Mucosa of stomach (tissue), 1 donor: Measurements from ENCODE around the gene VEPH1.

Experiments used
- H3K27me3 ChIP-seq: one replicate; pipeline ENCODE4 v1.7.0; 2013; ENCODE audit warnings: mild to moderate bottlenecking, low read length; ENCODE audit not compliant: control insufficient read depth, insufficient read depth
- H3K36me3 ChIP-seq: one replicate; pipeline ENCODE4 v1.7.0; 2013; ENCODE audit warnings: low read length; ENCODE audit not compliant: control insufficient read depth, insufficient read depth
- H3K4me1 ChIP-seq: one replicate; pipeline ENCODE4 v1.7.0; 2013; ENCODE audit warnings: mild to moderate bottlenecking, low read length; ENCODE audit not compliant: control insufficient read depth, insufficient read depth
- H3K4me3 ChIP-seq: one replicate; pipeline ENCODE4 v1.7.0; 2013; ENCODE audit warnings: low read length
- H3K9ac ChIP-seq: one replicate; pipeline ENCODE4 v1.7.0; 2013; ENCODE audit warnings: mild to moderate bottlenecking, low read length, moderate library complexity
- H3K9me3 ChIP-seq: one replicate; pipeline ENCODE4 v1.7.0; 2013; ENCODE audit warnings: mild to moderate bottlenecking, low read length, moderate library complexity; ENCODE audit not compliant: control insufficient read depth
- donor health status: Pancreatic carcinoma.

VEPH1 gene

DNA sequence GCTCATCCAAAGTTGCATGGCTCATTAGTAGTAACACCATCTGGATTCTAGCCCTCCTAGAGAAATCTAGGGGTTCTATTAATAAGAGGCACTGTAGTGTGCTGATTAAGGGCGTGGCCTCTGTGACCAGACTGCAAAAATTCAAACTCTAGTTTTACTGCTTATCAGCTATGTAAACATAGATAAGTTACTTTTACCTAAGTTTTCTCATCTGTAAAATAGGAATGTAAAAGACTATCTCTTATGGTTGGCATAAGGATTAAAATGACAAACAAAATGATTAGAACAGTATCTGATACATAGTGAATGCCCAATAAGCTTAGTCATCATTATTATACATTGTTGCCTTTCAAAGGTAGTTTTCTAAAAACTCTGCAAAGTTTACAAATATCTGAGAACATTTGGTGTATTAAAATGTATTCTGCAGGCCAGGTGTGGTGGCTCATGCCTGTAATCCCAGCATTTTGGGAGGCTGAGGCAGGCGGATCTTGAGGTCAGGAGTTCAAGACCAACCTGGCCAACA, 62.1 kb downstream of the VEPH1 start:
- Histone ChIP-seq H3K4me3 (no peak overlapping the region), H3K9ac (no peak overlapping the region), H3K9me3 (no peaks in the 10 kb centered on the region), H3K4me1 (peaks cover 12% of the 10 kb centered on the region), H3K27me3 (peaks cover 19% of the 10 kb centered on the region), H3K36me3 (no peaks in the 10 kb centered on the region)

DNA sequence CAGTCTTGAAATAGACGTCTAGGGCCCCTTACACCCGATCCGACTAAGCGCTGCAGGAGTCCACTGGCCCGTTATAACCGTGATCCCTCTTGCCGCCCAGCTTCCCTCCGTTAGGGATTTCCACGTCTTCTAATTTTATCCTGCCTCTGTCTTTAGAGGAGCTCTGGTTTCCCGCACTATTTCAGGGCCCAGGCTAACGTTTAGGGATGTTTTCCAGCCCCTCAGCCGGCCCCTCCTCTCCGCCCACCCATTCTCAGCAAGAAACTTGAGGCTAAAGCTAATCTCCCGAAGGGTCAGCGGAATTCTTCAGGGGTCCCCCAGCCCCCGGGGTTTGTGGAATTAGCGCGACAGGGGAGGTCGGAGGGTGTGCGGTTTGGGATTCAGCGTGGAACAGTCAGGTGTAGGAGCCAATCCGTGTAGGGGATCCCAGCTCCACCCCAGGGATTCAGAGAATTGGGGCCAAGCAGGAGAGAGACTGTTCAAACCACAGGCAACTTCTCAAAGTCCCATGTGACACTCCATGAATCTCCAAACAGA, 65.0 kb downstream of the VEPH1 start:
- H3K9ac ChIP-seq: peak overlapping the region; percentile 12
- H3K4me3 ChIP-seq: no peak overlapping the region
- peaks cover 12% of the 10 kb centered on the region for H3K4me1 ChIP-seq
- H3K9me3 ChIP-seq: no peaks in the 10 kb centered on the region
- peaks cover 19% of the 10 kb centered on the region for H3K27me3 ChIP-seq
- no peaks in the 10 kb centered on the region for H3K36me3 ChIP-seq

DNA sequence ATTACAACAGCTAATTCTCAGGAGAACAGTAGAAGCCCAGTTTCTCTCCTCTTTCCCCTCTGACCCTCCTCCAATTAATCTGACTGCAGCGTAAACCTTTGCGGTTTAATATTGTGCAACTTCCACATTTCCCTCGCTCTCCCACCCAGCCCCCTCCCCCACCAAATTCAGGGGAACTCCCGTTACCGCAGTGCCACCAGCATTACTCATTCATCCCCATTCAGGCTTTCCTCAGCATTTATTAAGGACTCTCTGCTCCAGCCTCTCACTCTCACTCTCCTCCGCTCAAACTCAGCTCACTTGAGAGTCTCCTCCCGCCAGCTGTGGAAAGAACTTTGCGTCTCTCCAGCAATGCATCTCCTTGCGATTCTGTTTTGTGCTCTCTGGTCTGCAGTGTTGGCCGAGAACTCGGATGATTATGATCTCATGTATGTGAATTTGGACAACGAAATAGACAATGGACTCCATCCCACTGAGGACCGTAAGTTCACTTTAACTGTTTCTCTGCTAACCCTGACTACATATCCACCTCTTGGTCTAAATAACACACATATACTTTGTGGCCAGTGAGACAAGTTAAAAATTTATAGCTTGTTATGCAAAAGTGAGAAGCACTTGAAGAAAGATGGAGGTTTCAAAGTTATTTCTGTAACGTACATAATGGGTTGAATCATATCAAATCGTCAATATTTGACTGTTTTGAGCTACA, 66.5 kb downstream of the VEPH1 start, which contains the start of gene PTX3:
PTX3 (plus strand) TSS at position 268 of the 709 bp plus-strand sequence; CDS start at position 352, 84 bp downstream.
- no peaks in the 10 kb centered on the region for H3K36me3 ChIP-seq
- no peak within 1 kb of the TSS for H3K4me3 ChIP-seq
- no peak within 1 kb of the TSS for H3K9ac ChIP-seq
- no peaks in the 10 kb centered on the region for H3K9me3 ChIP-seq
- peaks cover 19% of the 10 kb centered on the region for H3K27me3 ChIP-seq
- peaks cover 12% of the 10 kb centered on the region for H3K4me1 ChIP-seq

DNA sequence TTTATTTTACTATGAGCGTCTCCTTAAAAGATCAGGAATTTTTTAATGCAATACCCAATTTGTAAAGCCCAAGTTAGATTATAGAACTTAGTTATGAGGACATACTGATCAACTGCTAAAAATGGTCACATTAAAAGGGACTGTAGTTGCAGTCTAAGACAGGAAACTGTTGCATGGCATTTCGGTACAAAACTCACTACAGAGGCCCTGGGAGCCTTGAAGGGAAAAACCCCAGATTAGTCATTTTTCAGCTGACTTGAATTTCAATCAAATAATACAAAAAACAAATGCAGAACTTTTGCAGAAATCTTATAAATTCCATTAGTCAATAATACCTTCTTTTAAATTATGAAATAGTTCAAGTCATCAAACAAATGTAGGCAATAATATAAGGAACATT, 73.5 kb downstream of the VEPH1 start:
- no peaks in the 10 kb centered on the region for H3K9me3 ChIP-seq
- no peak overlapping the region for H3K4me3 ChIP-seq
- H3K36me3 ChIP-seq: no peaks in the 10 kb centered on the region
- H3K27me3 ChIP-seq: no peaks in the 10 kb centered on the region
- no peaks in the 10 kb centered on the region for H3K4me1 ChIP-seq
- H3K9ac ChIP-seq: no peak overlapping the region

DNA sequence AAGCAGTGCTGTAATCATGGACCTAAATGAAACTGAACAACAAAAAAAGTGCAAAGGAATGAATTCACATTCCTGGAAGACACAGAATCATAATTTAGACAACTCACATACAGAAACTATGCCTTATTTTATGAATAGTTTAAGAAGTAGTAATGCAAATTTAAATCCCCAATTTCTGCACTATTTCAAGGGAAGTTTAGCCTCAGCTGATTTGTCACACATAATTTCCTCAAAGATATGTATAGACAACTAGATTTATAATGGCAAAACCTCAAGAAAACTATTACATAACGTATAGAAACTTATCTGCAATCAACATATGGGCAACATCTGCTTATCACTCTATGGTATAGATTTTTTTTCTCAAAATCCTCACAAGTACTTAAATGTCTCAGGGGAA, 74.4 kb downstream of the VEPH1 start:
- H3K4me1 ChIP-seq: no peaks in the 10 kb centered on the region

DNA sequence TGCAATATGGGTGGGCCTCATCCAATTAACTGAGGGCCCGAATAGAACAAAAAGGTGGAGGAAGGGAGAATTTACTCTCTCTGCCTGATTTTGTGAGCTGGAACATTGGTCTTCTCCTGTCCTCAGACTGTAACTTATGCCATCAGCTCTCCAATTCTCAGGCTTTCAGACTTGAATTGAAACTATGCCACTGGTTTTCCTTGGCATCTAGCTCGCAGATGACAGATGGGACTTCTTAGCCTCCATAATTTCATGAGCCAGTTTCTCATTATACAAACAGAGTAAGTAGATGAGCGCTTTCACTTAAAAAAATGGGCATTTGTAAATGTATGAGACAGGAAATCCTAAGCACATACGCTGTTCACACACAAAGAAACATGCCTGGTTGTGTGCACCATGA, 75.3 kb downstream of the VEPH1 start:
- H3K9me3 ChIP-seq: no peaks in the 10 kb centered on the region

More for the DNA sequence above, 74.4 kb downstream of the VEPH1 start:
- Histone ChIP-seq H3K9ac (no peak overlapping the region), H3K36me3 (no peaks in the 10 kb centered on the region), H3K27me3 (no peaks in the 10 kb centered on the region), H3K4me3 (no peak overlapping the region), H3K9me3 (no peaks in the 10 kb centered on the region)

DNA sequence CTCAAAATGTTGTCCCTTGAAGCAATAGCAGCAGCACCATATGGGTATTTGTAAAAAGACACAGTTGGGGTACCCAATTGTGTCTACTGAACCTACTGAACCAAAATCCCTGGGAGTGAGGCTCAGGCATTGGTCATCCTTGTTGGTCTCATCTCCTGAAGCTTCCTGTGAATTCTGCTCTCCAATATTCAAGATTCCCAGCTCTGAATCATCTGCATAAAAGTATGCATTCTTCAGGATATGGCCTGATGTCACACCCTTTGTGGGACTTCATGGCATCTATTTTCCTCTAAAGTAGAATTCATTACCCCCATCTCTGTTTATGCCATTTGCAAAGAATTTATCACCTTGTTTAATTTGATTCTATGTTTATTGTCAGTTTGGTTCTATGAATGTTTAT, 79.9 kb downstream of the VEPH1 start:
- no peaks in the 10 kb centered on the region for H3K36me3 ChIP-seq
- no peak overlapping the region for H3K4me3 ChIP-seq
- no peaks in the 10 kb centered on the region for H3K4me1 ChIP-seq
- no peaks in the 10 kb centered on the region for H3K9me3 ChIP-seq
- H3K9ac ChIP-seq: no peak overlapping the region
- H3K27me3 ChIP-seq: no peaks in the 10 kb centered on the region

More for the DNA sequence above, 75.3 kb downstream of the VEPH1 start:
- Histone ChIP-seq H3K4me3 (no peak overlapping the region), H3K4me1 (no peaks in the 10 kb centered on the region), H3K9ac (no peak overlapping the region), H3K27me3 (no peaks in the 10 kb centered on the region), H3K36me3 (no peaks in the 10 kb centered on the region)

DNA sequence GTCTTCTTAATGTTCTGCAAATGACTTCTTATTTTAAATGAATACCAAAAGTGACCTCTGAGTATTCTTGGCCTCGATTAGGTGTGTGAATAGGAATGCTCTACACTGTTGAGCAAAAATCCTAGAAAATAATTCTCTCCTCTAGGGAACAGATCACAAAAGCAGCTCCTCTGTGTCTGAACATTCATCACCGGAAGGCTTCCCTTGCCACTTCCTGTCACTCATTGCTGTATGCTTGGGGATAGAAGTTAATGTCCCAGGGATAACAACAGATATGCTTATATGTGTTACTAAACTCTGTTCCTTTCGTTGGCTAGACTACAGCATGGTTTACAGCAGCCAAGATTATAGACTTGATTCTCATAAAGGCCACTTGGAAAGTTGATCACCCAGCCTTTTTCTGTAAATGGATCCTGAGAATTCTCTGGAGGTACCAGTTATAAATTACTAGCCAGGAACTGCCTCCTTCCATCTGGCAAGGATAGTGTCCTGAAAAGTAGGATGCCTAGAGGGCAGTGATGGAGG, 82.5 kb downstream of the VEPH1 start:
- H3K4me3 ChIP-seq: no peak overlapping the region
- no peaks in the 10 kb centered on the region for H3K36me3 ChIP-seq
- no peaks in the 10 kb centered on the region for H3K4me1 ChIP-seq
- no peak overlapping the region for H3K9ac ChIP-seq
- H3K9me3 ChIP-seq: no peaks in the 10 kb centered on the region
- no peaks in the 10 kb centered on the region for H3K27me3 ChIP-seq

DNA sequence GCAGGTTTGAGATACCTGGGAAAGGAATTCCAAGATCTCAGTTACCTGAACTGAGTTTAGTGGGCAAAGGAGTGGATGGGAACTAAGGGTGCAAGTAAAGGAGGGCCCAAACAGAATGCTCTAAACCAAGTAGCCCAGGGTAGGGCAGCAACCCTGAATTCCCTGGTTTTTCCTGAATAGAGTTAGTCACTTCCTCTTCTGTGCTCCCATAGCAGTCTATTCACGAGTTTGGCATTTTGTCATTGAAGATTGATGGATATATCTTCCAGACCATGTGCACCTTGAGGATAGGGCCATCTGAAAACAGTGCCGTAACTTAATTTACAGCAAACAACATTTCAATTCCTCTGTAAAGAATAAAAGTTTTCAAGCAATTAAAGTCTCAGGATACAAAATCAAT, 85.1 kb downstream of the VEPH1 start:
- Histone ChIP-seq H3K9me3 (no peaks in the 10 kb centered on the region), H3K9ac (no peak overlapping the region), H3K4me3 (no peak overlapping the region), H3K36me3 (no peaks in the 10 kb centered on the region), H3K27me3 (no peaks in the 10 kb centered on the region), H3K4me1 (no peaks in the 10 kb centered on the region)

DNA sequence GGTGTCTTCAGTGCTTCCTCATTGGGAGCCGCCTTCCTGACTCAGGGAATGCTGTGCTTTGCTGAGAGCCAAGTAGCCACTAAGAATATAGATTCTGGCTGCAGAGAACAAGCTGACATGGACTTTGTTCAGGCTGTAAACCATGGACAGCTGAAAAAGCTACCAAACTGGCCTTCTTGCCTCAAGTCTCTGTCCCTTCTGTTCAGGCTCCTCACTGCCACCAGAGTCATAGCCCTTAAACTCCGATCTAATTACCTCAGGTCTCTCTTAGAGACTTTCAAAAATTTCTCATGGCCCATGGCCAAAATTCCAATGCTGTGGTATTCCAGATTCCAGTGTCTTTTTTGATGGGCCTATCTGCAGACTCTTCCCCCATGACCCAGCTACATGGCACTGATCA, 86.0 kb downstream of the VEPH1 start:
- Histone ChIP-seq H3K4me3 (no peak overlapping the region), H3K27me3 (no peaks in the 10 kb centered on the region), H3K36me3 (no peaks in the 10 kb centered on the region), H3K9me3 (no peaks in the 10 kb centered on the region), H3K4me1 (no peaks in the 10 kb centered on the region), H3K9ac (no peak overlapping the region)

DNA sequence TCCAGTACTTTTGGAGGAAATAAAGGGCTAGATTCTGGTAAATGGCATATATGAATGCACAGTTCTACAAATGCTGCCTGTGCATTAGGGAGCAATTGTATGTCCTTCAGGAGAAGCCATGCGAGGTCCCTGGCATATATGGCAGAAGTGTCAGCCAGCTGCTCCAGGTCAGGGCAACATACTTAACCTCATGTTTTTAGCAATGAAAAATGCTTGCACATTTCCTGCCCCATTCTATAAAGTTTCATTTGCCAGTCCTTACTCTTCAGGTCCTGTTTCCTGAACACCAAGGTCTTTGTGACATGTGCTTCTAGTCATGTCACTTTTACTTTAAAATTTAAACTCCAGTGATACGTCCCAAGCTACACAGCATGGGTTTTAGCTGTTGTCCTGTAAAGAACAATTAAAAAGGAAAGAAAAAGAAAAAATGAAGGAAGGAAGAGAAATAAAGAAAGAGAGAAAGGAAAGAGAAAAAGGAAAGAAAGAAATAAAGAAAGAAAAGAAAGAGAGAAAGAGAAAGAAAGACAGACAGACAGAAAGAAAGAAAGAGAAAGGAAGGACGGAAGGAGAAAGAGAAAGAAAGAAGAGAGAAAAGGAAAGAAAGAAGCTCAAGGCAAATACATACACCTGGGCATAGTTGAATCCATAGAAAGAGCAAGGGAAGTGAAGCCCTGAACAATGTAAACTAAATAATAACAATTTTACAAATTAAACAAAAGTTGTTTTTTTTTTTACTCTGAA, 86.7 kb downstream of the VEPH1 start:
- no peak overlapping the region for H3K9ac ChIP-seq
- no peak overlapping the region for H3K4me3 ChIP-seq
- H3K36me3 ChIP-seq: no peaks in the 10 kb centered on the region
- H3K9me3 ChIP-seq: no peaks in the 10 kb centered on the region
- no peaks in the 10 kb centered on the region for H3K27me3 ChIP-seq
- H3K4me1 ChIP-seq: no peaks in the 10 kb centered on the region

DNA sequence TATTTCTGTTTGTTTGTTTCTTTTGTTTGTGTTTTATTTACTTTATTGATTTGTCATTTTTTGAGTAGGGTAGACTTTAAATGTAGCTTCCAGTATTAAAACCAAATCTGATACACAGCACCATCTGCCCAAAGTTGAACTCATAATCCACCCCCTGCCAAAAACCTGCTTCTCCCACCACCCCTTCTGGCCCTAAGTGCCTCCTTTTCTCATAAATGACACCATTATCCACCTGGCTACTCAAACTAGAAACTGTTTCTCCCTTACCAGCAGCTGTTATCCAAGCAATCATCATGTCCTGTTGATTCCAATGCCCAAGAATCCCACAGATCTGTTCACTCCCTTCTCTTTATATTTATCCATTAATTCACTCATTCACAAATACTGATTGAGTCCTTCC, 88.4 kb downstream of the VEPH1 start:
- no peaks in the 10 kb centered on the region for H3K27me3 ChIP-seq
- H3K9me3 ChIP-seq: no peaks in the 10 kb centered on the region
- no peak overlapping the region for H3K4me3 ChIP-seq
- no peaks in the 10 kb centered on the region for H3K4me1 ChIP-seq
- H3K36me3 ChIP-seq: no peaks in the 10 kb centered on the region
- H3K9ac ChIP-seq: no peak overlapping the region
